Esophagus squamous epithelium (tissue), 5 donors: ENCODE results near the gene VAT1L. TPM values are rescaled to one million over a fixed set of nuclear protein-coding genes. Genes with fewer than 3 reads are reported as not detected.

Source experiments
- DNase-seq: peaks from one replicate; lab custom pipeline; 2025; lab: John Stamatoyannopoulos, UW
- H3K27ac ChIP-seq, 4 donors: fragments of 200-600 bp; sonication (generic); one replicate each; pipeline ENCODE4 v1.5.1; 2016 to 2019; ENCODE audit warnings: mild to moderate bottlenecking in 1 of 4
- H3K27me3 ChIP-seq, 4 donors: fragments of 200-600 bp; sonication (generic); 1 replicate in 3 of 4; 2 replicates in 1 of 4; pipeline versions ENCODE4 v1.5.1 to v1.6.0; 2017 to 2021; ENCODE audit warnings: antibody characterized with exemption in 1 of 4
- H3K36me3 ChIP-seq, 3 donors: fragments of 200-600 bp; sonication (generic); one replicate each; pipeline ENCODE4 v1.5.1; 2016 to 2019
- H3K4me1 ChIP-seq, 3 donors: fragments of 200-600 bp; sonication (generic); one replicate each; pipeline ENCODE4 v1.5.1; 2017 to 2019
- H3K4me3 ChIP-seq, 4 donors: fragments of 200-600 bp; sonication (generic); 1 replicate in 3 of 4; 2 replicates in 1 of 4; pipeline ENCODE4 v1.5.1; 2016 to 2019; ENCODE audit warnings: mild to moderate bottlenecking in 2 of 4, moderate library complexity in 1 of 4
- H3K9me3 ChIP-seq, 3 donors: fragments of 200-600 bp; sonication (generic); one replicate each; pipeline ENCODE4 v1.5.1; 2016 to 2019
- CTCF ChIP-seq, 6 experiments: fragments of 450-650 bp in 4 of 6; fragments of 200-600 bp in 2 of 6; sonication (generic) in 2 of 6; IDR thresholded peaks; one replicate each; pipeline ENCODE4 v1.5.1; 2016 to 2019; ENCODE audit warnings: antibody characterized with exemption in 6 of 6, mild to moderate bottlenecking in 4 of 6, moderate library complexity in 4 of 6
- POLR2A ChIP-seq, 4 donors: fragments of 450-650 bp; IDR thresholded peaks; one replicate each; pipeline ENCODE4 v1.6.1; 2017; ENCODE audit warnings: antibody characterized with exemption in 4 of 4, mild to moderate bottlenecking in 4 of 4, moderate library complexity in 3 of 4
- WGBS, 2 donors: methylation state at CpG; one replicate each; pipeline ENCODE4 v1.1.5; 2018; 5-methylcytosine and 5-hydroxymethylcytosine counted together
- intact Hi-C: fragments of 100-400 bp; cut with DNase I; formaldehyde crosslinking; loops from one replicate; pipeline ENCODE4 v1.15.0; 2022
- total RNA-seq, 4 donors: library from RNA; depleted of rRNA; stranded (reverse); fragments of >200 nt; gene quantifications; one replicate each; pipeline ENCODE4 v1.1.0, GENCODE V29; 2016
- donor health status: DM: yes; HTN: yes; CAD: no.

Gene VAT1L
- total RNA-seq, 4 donors from 2014 or later, result 0.56 TPM; not detected in 3

GRCh38 chr16:77974883-77975282 lies 186.5 kb downstream of the VAT1L start:
- TF ChIP-seq POLR2A (IDR thresholded peaks at IDR 0.05) (no peak), CTCF (IDR thresholded peaks at IDR 0.05) (no peak)
- no peaks in the 10 kb centered on the region for H3K4me1 ChIP-seq
- H3K27me3 ChIP-seq, result peaks cover 0 to 4% (median 0%) of the 10 kb centered on the region in 4 donors
- no peak for DNase-seq
- no peak overlapping the region for H3K4me3 ChIP-seq
- 69 to 78% methylated on average over 5 of the region's 5 CpGs for WGBS, 2 donors
- intact Hi-C loops, result loop anchor here (5.0 kb wide), 1 partner anchor 298 kb away; no protein-coding TSS in a partner anchor
- H3K27ac ChIP-seq, result no peak overlapping the region
- H3K36me3 ChIP-seq, result no peaks in the 10 kb centered on the region
- H3K9me3 ChIP-seq, result no peaks in the 10 kb centered on the region

GRCh38 chr16:77975942-77976341 lies 187.6 kb downstream of the VAT1L start:
- peaks cover 0 to 4% (median 0%) of the 10 kb centered on the region in 4 donors for H3K27me3 ChIP-seq
- no peaks in the 10 kb centered on the region for H3K36me3 ChIP-seq
- intact Hi-C loops, result no loop called here
- 52% methylated on average over 3 of the region's 3 CpGs for WGBS, 2 donors
- no peak overlapping the region for H3K4me3 ChIP-seq
- TF ChIP-seq POLR2A (IDR thresholded peaks at IDR 0.05) (no peak), CTCF (IDR thresholded peaks at IDR 0.05) (no peak)
- H3K4me1 ChIP-seq, result no peaks in the 10 kb centered on the region
- DNase-seq, result no peak
- no peak overlapping the region for H3K27ac ChIP-seq
- H3K9me3 ChIP-seq, result no peaks in the 10 kb centered on the region

- no peaks in the 10 kb centered on the region for H3K27me3 ChIP-seq
- TF ChIP-seq CTCF (IDR thresholded peaks at IDR 0.05) (no peak), POLR2A (IDR thresholded peaks at IDR 0.05) (no peak)
- no peak overlapping the region for H3K27ac ChIP-seq
- no peaks in the 10 kb centered on the region for H3K36me3 ChIP-seq
- no peak for DNase-seq
- intact Hi-C loops, result no loop called here
- H3K9me3 ChIP-seq, result no peaks in the 10 kb centered on the region
- H3K4me1 ChIP-seq, result no peaks in the 10 kb centered on the region
- H3K4me3 ChIP-seq, result no peak overlapping the region
- WGBS, 2 donors, result 62 to 68% methylated on average over 3 to 5 of the region's 5 CpGs
Measured at GRCh38 chr16:77977339-77977738, 189.0 kb downstream of the VAT1L start.

DNA sequence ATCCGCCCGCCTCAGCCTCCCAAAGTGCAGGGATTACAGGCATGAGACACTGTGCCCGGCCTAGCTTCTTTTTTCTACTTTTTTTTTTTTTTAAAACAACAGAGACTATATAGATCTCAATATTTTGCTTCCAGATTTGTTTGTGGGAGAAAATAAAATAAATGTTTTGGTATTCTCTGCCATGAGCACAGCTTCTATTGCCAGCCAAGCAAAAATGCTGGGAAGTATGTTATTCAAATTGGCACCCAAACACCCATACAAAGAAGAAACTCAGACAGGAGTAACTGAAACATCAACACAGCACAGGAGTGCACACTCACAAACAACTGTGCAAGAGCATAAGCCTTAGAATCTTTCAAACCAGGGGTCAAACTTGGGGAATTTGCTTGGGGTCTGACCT lies 196.7 kb downstream of the VAT1L start:
- Histone ChIP-seq H3K36me3 (no peaks in the 10 kb centered on the region), H3K9me3 (no peaks in the 10 kb centered on the region), H3K27me3 (no peaks in the 10 kb centered on the region), H3K4me1 (peaks cover 0 to 10% (median 4%) of the 10 kb centered on the region in 3 donors), H3K27ac (no peak overlapping the region), H3K4me3 (no peak overlapping the region)
- intact Hi-C loops, result no loop called here
- DNase-seq, result no peak
- no peak for TF ChIP-seq CTCF (IDR thresholded peaks at IDR 0.05)
- no peak for TF ChIP-seq POLR2A (IDR thresholded peaks at IDR 0.05)
- 80 to 83% methylated on average over 3 of the region's 3 CpGs for WGBS, 2 donors

- no peak for TF ChIP-seq CTCF (IDR thresholded peaks at IDR 0.05)
- no peak for TF ChIP-seq POLR2A (IDR thresholded peaks at IDR 0.05)
- Histone ChIP-seq H3K27ac (no peak overlapping the region), H3K36me3 (no peaks in the 10 kb centered on the region), H3K4me3 (no peak overlapping the region), H3K9me3 (no peaks in the 10 kb centered on the region), H3K27me3 (no peaks in the 10 kb centered on the region), H3K4me1 (peaks cover 0 to 10% (median 4%) of the 10 kb centered on the region in 3 donors)
- 83 to 85% methylated on average over 7 of the region's 7 CpGs for WGBS, 2 donors
- intact Hi-C loops, result no loop called here
- no peak for DNase-seq
Measured at GRCh38 chr16:77986011-77986740, 197.8 kb downstream of the VAT1L start.
